Fibroblast of the conjunctiva (primary cell): ENCODE results near the gene THRB.
A peak's percentile ranks its signal among the peaks of the same experiment; 100 is the strongest.

ENCODE experiments used
- DNase-seq: peaks from one replicate; pipeline ENCODE4 v3.0.0-alpha.2; 2010; ENCODE audit warnings: low read depth

The THRB gene

GRCh38 chr3:24180616-24181015, 314.0 kb downstream of the THRB start:
- DNase-seq = no peak

DNA sequence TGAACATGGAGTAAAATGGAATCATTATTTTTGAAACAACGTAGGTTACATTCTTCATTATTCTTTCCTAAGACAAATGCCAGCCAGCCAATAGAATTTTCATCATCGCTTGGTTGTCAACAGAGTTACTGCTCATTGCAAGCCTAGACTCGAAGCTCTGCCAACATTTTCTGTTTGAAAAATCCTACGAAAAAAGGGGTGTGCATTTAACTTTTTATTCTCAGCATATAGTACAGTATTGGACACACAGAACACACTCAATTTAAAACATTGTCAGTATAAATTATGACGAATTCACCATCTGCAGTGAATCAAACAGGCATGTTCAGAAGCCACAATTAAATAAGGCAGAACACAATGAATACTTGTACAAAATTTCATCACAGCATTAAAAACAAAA, 317.4 kb downstream of the THRB start:
- DNase-seq = no peak

DNA sequence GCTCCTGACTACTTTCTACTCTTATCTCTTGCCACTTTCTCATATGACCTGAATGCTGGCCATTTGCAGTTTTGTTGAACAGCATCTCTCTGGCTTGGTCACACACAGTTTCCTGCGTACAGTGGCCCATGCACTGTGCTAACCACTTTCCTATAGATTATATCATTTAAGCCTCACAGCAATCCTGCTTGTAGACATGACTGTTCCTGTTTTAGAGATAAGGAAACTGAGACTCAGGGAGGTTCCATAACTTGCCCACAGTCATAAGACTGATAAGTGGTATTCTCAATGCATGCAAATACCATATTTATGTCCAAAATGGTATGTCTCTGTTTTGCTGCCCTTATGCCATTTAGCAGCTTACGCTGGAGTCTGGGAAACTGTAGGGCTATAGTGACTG, 320.0 kb downstream of the THRB start:
- DNase-seq = no peak

DNA sequence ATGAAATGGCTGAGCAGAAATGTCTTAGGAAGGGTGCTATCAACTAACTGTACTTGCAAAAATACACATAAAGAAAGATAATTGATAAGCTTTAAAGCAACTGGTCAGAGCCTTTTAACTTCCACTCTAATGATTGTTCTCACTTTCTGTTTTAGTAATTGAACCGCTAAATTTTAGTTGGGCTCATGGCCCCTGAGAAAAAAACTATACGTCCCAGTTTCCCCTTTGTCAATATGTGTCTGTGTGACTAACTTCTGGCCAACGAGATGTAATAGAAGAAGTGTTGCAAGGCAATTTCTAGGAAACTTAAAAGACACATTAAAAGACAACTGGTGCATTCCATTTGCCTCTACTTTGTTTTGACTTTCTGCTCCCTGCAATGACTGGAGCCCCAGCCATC, 325.7 kb downstream of the THRB start:
- no peak for DNase-seq

GRCh38 chr3:24167429-24167828, 327.2 kb downstream of the THRB start:
- DNase-seq = no peak

DNA sequence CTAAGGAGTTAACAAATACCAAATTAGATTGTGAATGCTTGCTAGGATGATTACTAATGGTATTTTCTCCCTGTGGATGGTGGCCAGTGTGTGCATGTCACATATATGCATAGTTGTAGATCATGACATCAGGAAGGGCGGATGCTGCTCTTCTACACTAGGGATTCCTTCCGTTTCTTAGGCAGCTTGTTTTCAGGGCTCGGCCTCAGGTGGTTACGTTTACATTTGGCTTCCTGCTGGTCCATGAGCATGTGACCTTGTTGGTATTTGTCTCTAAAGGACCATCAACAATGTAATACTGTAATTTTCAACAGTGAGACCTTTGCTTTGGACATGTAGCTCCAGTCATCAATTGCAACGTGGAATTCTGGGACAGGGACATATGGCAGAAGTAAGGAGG, 328.1 kb downstream of the THRB start:
- no peak for DNase-seq

DNA sequence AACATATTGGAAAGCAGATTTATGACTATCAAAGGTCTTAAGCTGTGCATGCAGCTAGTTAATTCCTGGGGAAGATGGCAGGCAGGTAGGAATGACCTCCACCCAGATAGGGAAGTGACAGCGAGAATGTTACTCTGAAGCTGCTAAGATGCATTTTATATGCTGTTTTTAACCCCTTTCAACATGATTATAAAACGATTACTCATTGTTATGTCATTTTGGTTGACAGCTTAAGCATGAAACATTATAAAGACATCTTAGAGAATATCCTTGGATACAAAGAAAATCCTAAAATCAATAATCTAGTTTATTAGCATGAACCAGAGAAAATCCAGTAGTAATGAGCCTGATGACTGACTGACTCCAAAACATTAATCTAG, 329.1 kb downstream of the THRB start:
- no peak for DNase-seq

- DNase-seq = no peak
Measured at GRCh38 chr3:24164967-24165602, 329.6 kb downstream of the THRB start.

- no peak for DNase-seq
Measured at GRCh38 chr3:24162929-24163328, 331.7 kb downstream of the THRB start.

DNA sequence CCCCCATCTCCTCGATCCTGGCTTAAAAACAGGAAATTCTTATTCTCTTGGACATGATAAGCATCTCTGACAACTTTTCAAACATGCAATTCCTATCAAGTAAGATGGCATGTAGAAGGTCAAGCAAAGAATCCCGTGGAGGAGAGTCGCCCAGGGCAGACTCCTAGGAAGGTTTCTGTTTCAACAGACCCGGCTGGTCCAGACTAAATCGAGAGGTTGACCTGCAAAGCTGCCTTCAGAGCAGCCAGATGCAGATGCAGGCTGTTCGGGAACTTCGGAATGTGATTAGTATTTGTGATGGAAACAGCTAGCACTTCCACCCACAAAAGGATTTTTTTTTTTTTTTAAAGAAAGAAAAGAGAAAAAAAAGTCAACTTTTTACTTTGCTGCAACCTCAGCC, 332.8 kb downstream of the THRB start:
- DNase-seq = peak; percentile 59

DNA sequence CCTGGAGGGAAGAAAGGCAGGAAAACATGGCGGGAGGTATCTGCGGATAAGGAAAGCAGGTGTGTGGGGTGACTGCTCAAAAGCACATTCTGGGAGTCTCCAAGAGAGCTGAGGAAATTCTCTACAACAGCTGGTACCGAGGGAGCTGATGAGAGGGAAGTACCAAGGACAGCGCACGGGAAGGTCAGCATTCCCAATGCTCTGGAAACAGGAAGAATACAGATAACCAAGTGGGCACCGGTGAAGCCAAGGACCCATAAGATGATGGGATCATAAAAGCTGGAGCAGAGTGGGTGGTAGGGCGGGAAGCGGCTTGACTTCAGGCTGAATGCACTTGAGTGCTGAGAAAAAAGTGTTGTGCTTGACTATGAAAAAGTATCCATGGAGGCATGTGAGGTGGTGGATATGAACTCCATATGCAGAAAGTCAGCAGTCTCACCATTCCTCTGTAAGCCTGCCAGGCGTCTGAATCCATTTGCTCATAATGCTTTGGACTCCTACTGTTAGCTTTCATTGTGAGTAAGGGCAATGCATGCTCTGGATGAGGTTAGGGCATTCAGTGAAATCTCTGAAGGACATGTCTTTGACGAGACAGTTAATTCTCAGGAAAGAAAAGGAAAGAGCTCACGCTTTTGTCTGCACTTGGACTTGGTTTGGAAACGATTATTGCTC, 334.1 kb downstream of the THRB start:
- no peak for DNase-seq

GRCh38 chr3:24158761-24159454, 335.7 kb downstream of the THRB start:
- no peak for DNase-seq

- no peak for DNase-seq
Measured at GRCh38 chr3:24157106-24157505, 337.5 kb downstream of the THRB start.

DNA sequence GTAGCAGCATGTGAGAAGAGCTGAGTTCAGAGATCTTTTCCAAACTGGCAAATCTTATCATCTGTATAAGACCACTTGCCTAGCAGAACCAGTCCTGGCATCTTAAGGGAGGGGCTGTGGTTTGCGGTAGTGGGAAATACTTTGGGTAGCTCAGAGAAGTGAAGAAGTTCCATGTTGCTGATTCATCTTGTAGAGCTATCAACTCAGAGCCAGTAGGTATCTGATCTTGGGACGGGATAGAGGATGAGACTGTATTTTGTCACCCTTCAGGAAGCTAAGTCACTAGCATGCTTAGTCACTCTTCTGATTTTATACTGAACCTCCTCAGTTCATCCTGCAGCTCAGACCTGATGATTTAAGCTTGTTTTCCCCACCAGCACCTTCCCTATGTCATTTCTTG, 338.2 kb downstream of the THRB start:
- DNase-seq = no peak

DNA sequence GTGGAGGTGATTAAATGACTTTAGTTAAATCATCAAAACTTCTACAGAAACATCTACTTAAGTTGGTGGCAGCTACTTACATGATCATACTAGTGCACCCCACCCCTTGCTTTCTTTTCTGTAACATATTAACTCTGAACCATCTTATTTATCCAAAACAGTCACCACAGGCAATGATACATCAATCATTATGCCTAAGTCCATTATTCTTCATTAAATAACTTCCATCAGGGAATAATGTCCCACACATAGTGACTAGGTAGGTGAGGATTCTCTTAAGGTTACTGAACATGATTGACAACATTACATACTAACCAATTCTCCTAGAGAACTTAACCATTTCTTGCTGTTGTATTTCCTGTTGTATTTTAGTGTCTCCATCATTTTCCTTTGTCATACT, 339.4 kb downstream of the THRB start:
- no peak for DNase-seq

DNA sequence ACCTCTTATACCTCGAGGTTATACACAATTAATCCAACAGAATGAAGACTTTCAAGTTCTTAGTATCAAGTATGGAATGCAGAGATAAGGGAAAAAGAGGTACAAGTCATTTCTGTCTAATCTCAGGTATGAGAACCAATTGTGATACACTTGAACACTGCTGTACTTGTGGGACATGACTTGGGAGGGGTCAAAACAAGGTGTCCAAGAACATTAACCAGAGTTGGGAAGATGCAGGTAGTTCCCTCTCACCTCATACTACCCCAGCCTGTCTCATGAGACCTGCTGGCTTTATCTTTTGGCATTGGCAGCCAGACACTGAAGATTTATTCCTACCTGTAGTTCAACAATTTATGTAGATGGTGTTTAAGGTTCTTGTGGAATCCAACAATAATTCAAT, 339.9 kb downstream of the THRB start:
- DNase-seq = no peak

GRCh38 chr3:24154013-24154695, 340.5 kb downstream of the THRB start:
- no peak for DNase-seq

GRCh38 chr3:24151594-24151993, 343.1 kb downstream of the THRB start:
- no peak for DNase-seq

GRCh38 chr3:24149032-24149431, 345.6 kb downstream of the THRB start:
- DNase-seq = no peak

DNA sequence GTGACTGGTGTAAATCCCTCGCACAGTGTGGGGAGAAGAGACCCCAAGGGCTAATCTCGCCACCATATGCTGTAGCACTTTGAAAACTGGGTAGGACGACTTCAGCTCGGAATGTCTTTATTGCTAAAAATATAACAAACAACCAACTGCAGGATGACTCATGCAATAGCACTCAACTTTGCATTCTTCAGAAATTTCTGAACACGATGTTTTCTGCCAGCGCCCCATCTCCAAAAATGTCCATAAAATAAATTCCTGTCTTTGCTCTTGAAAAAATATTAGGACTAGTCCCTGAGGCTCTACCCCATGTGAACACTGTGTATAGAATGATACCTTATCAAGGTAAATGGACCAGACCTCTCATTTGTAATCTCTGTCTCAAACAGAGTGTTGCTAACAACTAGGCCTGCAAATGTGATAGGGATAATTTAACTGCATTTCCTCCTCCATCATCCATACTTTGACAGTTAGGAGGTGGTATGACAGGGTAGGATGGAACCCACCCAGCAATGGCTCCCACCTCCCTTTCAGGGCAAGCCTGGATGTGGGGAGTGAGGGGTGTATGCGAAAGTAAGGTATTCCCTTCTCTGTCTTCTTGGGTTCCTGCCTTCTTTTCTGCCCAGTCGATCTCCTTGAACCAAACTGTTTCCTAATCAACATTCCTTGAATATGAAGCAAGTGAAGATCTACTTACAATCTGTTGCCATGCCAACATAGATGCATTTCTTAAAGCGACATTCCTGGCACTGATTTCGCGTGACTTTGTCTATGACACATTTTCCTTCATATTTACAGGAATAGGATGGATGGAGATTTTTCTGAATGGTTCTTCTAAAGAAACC, 348.4 kb downstream of the THRB start:
- peak; percentile 89 for DNase-seq

- no peak for DNase-seq
Measured at GRCh38 chr3:24145481-24145880, 349.2 kb downstream of the THRB start.

- no peak for DNase-seq
Measured at GRCh38 chr3:24142127-24142526, 352.5 kb downstream of the THRB start.
